CD4-positive, alpha-beta T cell (primary cell): ENCODE data around the gene ZCCHC7. TPM values are rescaled to one million over a fixed set of nuclear protein-coding genes. Genes with fewer than 3 reads are reported as not detected.

ENCODE experiments used
- ATAC-seq: fragments of 200-7000 bp; cut with Tn5 transposase; one replicate; pipeline ENCODE4 v1.10.0; 2022; ENCODE audit warnings: mild to moderate bottlenecking; ENCODE audit not compliant: poor library complexity
- CTCF ChIA-PET: fragments of 350-600 bp; sonication (Branson Sonifier 250); formaldehyde crosslinking; loops from one replicate; lab custom pipeline; 2021; ENCODE audit warnings: antibody characterized with exemption, inconsistent platforms; lab: Charles Lee
- POLR2A ChIA-PET: fragments of 350-600 bp; sonication (Branson Sonifier 250); formaldehyde crosslinking; loops from one replicate; lab custom pipeline; 2021; ENCODE audit warnings: antibody characterized with exemption, inconsistent platforms; lab: Charles Lee
- DNase-seq, 14 experiments: peaks; one replicate each; pipeline ENCODE4 v3.0.0-alpha.2; 2013 to 2020; ENCODE audit warnings: mixed read lengths in 2 of 14
- H3K27ac ChIP-seq, 2 donors: one replicate each; pipeline versions ENCODE4 v1.5.1 to v1.7.0; 2013; ENCODE audit warnings: low read length in 2 of 2, low read depth in 1 of 2, mild to moderate bottlenecking in 1 of 2
- H3K27me3 ChIP-seq, 2 experiments: 1 replicate in 1 of 2; 2 replicates in 1 of 2; pipeline versions ENCODE4 v1.6.1 to v1.7.0; 2013; ENCODE audit warnings: low read length in 2 of 2, control low read depth in 1 of 2, mild to moderate bottlenecking in 1 of 2, moderate library complexity in 1 of 2; ENCODE audit not compliant: insufficient read depth in 2 of 2, control insufficient read depth in 1 of 2
- H3K36me3 ChIP-seq: one replicate; pipeline ENCODE4 v1.6.1; 2013; ENCODE audit warnings: low read length, control low read depth; ENCODE audit not compliant: insufficient read depth
- H3K4me1 ChIP-seq: one replicate; pipeline ENCODE4 v1.6.1; 2013; ENCODE audit warnings: low read length, control low read depth; ENCODE audit not compliant: insufficient read depth
- H3K4me3 ChIP-seq: one replicate; pipeline ENCODE4 v1.5.1; 2013; ENCODE audit warnings: mild to moderate bottlenecking, low read length, moderate library complexity
- H3K9me3 ChIP-seq, 2 experiments: 1 replicate in 1 of 2; 2 replicates in 1 of 2; pipeline versions ENCODE4 v1.6.1 to v1.7.0; 2013; ENCODE audit warnings: low read length in 2 of 2, mild to moderate bottlenecking in 2 of 2, control low read depth in 1 of 2, moderate library complexity in 1 of 2; ENCODE audit not compliant: control insufficient read depth in 1 of 2, insufficient read depth in 1 of 2
- H3K27ac Mint-ChIP-seq: one replicate; pipeline ENCODE4 v1.8.0; 2020; ENCODE audit warnings: mixed read lengths
- H3K27me3 Mint-ChIP-seq: one replicate; pipeline ENCODE4 v1.8.0; 2021; ENCODE audit warnings: mixed read lengths
- H3K36me3 Mint-ChIP-seq: one replicate; pipeline ENCODE4 v1.8.0; 2021; ENCODE audit warnings: low read depth, mixed read lengths
- H3K4me1 Mint-ChIP-seq: one replicate; pipeline ENCODE4 v1.8.0; 2021; ENCODE audit warnings: low read depth, mixed read lengths
- H3K4me3 Mint-ChIP-seq: one replicate; pipeline ENCODE4 v1.8.0; 2020; ENCODE audit warnings: mild to moderate bottlenecking, mixed read lengths
- H3K9me3 Mint-ChIP-seq: one replicate; pipeline ENCODE4 v1.8.0; 2020; ENCODE audit warnings: mixed read lengths
- intact Hi-C, 2 experiments: fragments of 100-400 bp; cut with DNase I in 1 of 2; cut with micrococcal nuclease in 1 of 2; formaldehyde crosslinking; loops; one replicate each; pipeline versions ENCODE4 v1.15.1 to v1.9.0; 2023 to 2025; cut with DNase I, micrococcal nuclease
- total RNA-seq, 174 experiments: library from RNA in 2 of 174; stranded (reverse) in 2 of 174; gene quantifications; one replicate each; pipeline ENCODE4 v1.2.3 and lab custom pipeline; 2021 to 2026
- TF ChIP-seq, protein P1 (sequence below): fragments of 200-600 bp; IDR thresholded peaks from one replicate; pipeline ENCODE4 v1.8.0; 2022; ENCODE audit warnings: antibody characterized with exemption, mild to moderate bottlenecking

ZCCHC7 gene
- total RNA-seq, 2 experiments from 2014 or later = 40.7 to 41.0 TPM

GRCh38 chr9:37134166-37134565, 13.8 kb downstream of the ZCCHC7 start:
- intact Hi-C loops = no loop called here
- Histone ChIP-seq H3K27me3 (no peaks in the 10 kb centered on the region), H3K4me3 (no peak overlapping the region), H3K4me1 (peaks cover 2% of the 10 kb centered on the region), H3K27ac (no peak overlapping the region), H3K36me3 (peaks cover 22% of the 10 kb centered on the region), H3K9me3 (no peaks in the 10 kb centered on the region)
- Mint-ChIP-seq H3K27me3 (no peaks in the 10 kb centered on the region), H3K4me1 (peaks cover 43% of the 10 kb centered on the region), H3K4me3 (no peak overlapping the region), H3K27ac (no peak overlapping the region), H3K9me3 (no peaks in the 10 kb centered on the region), H3K36me3 (peaks cover 57% of the 10 kb centered on the region)
- ChIA-PET POLR2A (interaction anchor here (0.7 to 0.8 kb wide), 2 partner anchors 14 to 1361 kb away, joined by 3 to 4 read pairs; partner anchors contain the start of gene ZCCHC7), CTCF (no interaction called here)
- TF ChIP-seq, protein P1, sequence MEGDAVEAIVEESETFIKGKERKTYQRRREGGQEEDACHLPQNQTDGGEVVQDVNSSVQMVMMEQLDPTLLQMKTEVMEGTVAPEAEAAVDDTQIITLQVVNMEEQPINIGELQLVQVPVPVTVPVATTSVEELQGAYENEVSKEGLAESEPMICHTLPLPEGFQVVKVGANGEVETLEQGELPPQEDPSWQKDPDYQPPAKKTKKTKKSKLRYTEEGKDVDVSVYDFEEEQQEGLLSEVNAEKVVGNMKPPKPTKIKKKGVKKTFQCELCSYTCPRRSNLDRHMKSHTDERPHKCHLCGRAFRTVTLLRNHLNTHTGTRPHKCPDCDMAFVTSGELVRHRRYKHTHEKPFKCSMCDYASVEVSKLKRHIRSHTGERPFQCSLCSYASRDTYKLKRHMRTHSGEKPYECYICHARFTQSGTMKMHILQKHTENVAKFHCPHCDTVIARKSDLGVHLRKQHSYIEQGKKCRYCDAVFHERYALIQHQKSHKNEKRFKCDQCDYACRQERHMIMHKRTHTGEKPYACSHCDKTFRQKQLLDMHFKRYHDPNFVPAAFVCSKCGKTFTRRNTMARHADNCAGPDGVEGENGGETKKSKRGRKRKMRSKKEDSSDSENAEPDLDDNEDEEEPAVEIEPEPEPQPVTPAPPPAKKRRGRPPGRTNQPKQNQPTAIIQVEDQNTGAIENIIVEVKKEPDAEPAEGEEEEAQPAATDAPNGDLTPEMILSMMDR = no peak
- ATAC-seq (no peak), DNase-seq (no peak)

DNA sequence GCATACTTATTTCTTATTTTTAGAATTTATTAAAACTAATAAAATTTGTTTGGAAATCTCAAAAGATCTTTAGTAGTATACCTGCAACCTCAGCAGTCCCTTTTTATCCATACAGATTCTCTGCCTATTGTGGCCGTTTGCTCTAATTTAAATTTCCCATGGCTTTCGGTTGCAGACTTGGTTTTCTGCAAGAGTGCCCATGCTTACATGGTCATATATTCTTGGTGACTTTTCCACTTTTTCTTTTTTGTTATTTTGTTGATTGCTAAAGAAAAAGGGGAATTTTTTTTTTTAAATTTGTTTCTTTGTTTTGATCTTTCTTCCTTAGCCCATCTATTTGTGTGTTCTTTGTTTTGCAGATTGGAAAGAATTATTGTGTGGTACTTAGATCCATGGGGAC, 20.6 kb downstream of the ZCCHC7 start:
- ATAC-seq (no peak), DNase-seq (no peak)
- no peaks in the 10 kb centered on the region for H3K27me3 Mint-ChIP-seq
- H3K27ac ChIP-seq = no peak overlapping the region
- H3K9me3 ChIP-seq = no peaks in the 10 kb centered on the region
- H3K4me1 Mint-ChIP-seq = peaks cover 73% of the 10 kb centered on the region
- TF ChIP-seq, protein P1 = no peak
- no peaks in the 10 kb centered on the region for H3K27me3 ChIP-seq
- no peak overlapping the region for H3K4me3 ChIP-seq
- no peak overlapping the region for H3K4me3 Mint-ChIP-seq
- CTCF ChIA-PET = no interaction called here
- intact Hi-C loops = no loop called here
- H3K36me3 ChIP-seq = peaks cover 10% of the 10 kb centered on the region
- POLR2A ChIA-PET = interaction anchor here (0.6 kb wide), 1 partner anchor 9 kb away, joined by 3 read pairs; no protein-coding TSS in a partner anchor
- no peaks in the 10 kb centered on the region for H3K9me3 Mint-ChIP-seq
- H3K4me1 ChIP-seq = peaks cover 5% of the 10 kb centered on the region
- no peak overlapping the region for H3K27ac Mint-ChIP-seq
- H3K36me3 Mint-ChIP-seq = peaks cover 36% of the 10 kb centered on the region

- H3K36me3 ChIP-seq = peaks cover 1% of the 10 kb centered on the region
- H3K27me3 ChIP-seq = no peaks in the 10 kb centered on the region
- CTCF ChIA-PET = no interaction called here
- no peaks in the 10 kb centered on the region for H3K27me3 Mint-ChIP-seq
- peaks cover 3% of the 10 kb centered on the region for H3K4me1 ChIP-seq
- peak overlapping the region; percentile 16 for H3K4me3 Mint-ChIP-seq
- H3K9me3 Mint-ChIP-seq = no peaks in the 10 kb centered on the region
- H3K36me3 Mint-ChIP-seq = peaks cover 34% of the 10 kb centered on the region
- TF ChIP-seq, protein P1 = no peak
- H3K4me1 Mint-ChIP-seq = peaks cover 79% of the 10 kb centered on the region
- H3K9me3 ChIP-seq = no peaks in the 10 kb centered on the region
- intact Hi-C loops = loop anchor here in 1 of 2 experiments (5.0 kb wide), 1 partner anchor 107 kb away; no protein-coding TSS in a partner anchor
- no peak overlapping the region for H3K4me3 ChIP-seq
- H3K27ac ChIP-seq = peak overlapping the region in 1 of 2 donors; percentile 33
- peak overlapping the region; percentile 79 for H3K27ac Mint-ChIP-seq
- no peak for ATAC-seq
- no peak for DNase-seq
- POLR2A ChIA-PET = interaction anchor here (4.2 kb wide), 1 partner anchor 25 kb away, joined by 78 read pairs; the partner anchor contains the start of gene ZCCHC7
Measured at GRCh38 chr9:37144762-37145161, 24.4 kb downstream of the ZCCHC7 start.
